ENCODE measurements around the gene RHOBTB1.

DNA sequence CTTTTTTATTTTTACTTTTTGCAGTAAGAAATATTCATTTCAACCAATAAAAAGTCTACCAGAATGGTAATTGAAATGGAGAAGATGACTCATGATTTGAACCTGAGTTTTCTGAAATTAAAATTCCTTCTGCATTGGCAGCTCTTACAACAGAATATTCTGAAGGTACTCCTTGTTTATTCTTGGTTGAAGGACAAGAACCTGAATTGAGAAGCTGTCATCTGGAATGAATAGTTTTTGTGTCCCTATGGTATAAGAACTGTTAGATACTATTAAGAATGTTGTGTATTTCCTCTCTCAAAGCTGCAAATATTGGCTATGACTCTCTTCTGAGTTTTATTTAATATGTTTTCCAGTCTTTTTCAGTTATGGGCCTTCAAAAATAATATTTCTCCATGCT, 109.6 kb downstream of the RHOBTB1 start:
- TF ChIP-seq, protein P1, sequence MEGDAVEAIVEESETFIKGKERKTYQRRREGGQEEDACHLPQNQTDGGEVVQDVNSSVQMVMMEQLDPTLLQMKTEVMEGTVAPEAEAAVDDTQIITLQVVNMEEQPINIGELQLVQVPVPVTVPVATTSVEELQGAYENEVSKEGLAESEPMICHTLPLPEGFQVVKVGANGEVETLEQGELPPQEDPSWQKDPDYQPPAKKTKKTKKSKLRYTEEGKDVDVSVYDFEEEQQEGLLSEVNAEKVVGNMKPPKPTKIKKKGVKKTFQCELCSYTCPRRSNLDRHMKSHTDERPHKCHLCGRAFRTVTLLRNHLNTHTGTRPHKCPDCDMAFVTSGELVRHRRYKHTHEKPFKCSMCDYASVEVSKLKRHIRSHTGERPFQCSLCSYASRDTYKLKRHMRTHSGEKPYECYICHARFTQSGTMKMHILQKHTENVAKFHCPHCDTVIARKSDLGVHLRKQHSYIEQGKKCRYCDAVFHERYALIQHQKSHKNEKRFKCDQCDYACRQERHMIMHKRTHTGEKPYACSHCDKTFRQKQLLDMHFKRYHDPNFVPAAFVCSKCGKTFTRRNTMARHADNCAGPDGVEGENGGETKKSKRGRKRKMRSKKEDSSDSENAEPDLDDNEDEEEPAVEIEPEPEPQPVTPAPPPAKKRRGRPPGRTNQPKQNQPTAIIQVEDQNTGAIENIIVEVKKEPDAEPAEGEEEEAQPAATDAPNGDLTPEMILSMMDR (IDR thresholded peaks at IDR 0.05; ENCODE audit: low read depth, low read length) = no peak
- no peak for TF ChIP-seq EZH2phosphoT487 (IDR thresholded peaks at IDR 0.05; ENCODE audit: low read depth)
